DND-41 (cell line): ENCODE results near the gene TSC22D1.

Source experiments
- CTCF ChIP-seq: IDR thresholded peaks from 2 replicates; pipeline ENCODE4 v1.5.1; 2012; ENCODE audit warnings: borderline replicate concordance, low read length, moderate library complexity, mild to moderate bottlenecking; ENCODE audit not compliant: poor library complexity, severe bottlenecking; ENCODE audit errors: extremely low read depth
- EZH2 ChIP-seq: IDR thresholded peaks from 3 replicates; pipeline ENCODE4 v1.6.1; 2012; ENCODE audit warnings: borderline replicate concordance, low read depth, mild to moderate bottlenecking, moderate library complexity, low read length, inconsistent platforms; ENCODE audit not compliant: severe bottlenecking

GRCh38 chr13:44507639-44508038 is 68.5 kb downstream of the TSC22D1 start:
- TF ChIP-seq CTCF (no peak), EZH2 (no peak)
